Iris pigment epithelial cell (primary cell): ENCODE results near the gene MAP3K20.
"Not testable (repeated sequence)": the region's sequence is repeated elsewhere in the genome, so short reads cannot be mapped to it uniquely, and the experiment has no call there.

Experiments used
- DNase-seq: peaks from one replicate; pipeline ENCODE4 v3.0.0-alpha.2; 2011; ENCODE audit warnings: low read depth

MAP3K20 gene

DNA sequence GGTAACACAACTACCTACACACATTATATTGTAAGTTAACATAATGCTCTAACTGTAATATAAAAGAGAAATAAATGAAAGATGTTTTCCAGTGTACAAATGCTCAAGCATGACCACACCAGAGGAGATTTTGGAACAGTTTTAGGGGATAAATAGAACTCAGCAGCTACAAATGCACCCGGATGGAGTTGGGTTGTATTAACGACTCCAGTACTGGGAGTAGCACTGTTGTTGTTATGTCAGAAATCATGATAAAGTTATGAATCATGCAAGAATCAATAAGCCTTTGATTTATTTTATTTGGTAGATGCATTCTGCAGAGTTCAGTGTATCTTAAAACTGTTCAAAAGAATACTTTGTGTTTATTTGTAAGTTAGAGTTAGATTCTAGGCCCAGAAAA is 126.9 kb downstream of the MAP3K20 start:
- no peak for DNase-seq

DNA sequence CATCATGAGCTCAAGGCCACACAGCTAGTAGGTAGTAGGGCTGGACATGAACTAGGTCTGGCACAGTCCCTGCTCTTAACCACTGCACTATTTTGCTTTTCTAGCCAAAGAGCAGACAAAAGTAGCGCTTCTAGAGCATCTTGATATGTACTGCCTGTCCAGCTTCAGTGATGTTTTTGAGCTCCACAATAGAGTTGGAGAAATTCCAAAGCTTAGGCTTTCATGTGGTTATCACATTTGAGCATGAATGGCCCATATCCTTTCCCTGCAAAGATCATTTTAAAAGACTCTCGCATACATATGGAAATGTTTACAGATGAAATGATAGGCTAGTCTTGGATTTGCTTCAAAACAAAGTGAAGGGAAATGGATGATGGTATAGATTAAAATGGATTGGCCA is 128.7 kb downstream of the MAP3K20 start:
- DNase-seq, result no peak

DNA sequence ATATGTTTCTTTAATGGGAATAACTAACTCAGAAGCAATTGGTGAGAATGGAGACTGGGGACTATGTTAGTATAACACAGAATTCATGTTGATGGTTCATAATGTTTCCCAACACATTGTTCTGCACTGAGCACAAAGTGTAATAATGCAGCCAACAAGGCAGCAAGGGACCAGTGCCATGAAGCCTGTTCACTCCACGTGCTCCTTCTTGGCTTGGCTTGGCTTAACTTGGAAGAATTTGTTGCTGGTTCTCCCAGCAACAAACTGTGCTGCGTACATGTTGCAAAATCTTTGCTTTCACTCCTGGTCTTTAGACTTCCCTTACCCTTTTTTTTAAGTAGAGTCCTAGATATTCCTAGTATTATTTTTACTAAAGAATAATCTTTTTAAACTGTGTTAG is 129.7 kb downstream of the MAP3K20 start:
- DNase-seq, result peak; percentile 88

DNA sequence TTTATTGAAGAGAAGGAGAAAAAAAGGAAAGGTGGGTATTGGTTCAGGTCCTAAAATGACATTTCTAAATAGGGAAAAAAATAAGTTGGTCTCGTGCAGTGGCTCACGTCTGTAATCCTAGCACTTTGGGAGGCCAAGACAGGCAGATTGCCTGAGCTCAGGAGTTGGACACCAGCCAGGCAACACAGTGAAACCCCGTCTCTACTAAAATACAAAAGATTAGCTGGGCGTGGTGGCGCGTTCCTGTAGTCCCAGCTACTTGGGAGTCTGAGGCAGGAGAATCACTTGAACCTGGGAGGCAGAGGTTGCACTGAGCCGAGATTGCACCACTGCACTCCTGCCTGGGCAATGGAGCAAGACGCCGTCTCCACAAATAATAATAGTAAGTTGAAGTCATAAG is 131.5 kb downstream of the MAP3K20 start:
- not testable (repeated sequence) for DNase-seq

DNA sequence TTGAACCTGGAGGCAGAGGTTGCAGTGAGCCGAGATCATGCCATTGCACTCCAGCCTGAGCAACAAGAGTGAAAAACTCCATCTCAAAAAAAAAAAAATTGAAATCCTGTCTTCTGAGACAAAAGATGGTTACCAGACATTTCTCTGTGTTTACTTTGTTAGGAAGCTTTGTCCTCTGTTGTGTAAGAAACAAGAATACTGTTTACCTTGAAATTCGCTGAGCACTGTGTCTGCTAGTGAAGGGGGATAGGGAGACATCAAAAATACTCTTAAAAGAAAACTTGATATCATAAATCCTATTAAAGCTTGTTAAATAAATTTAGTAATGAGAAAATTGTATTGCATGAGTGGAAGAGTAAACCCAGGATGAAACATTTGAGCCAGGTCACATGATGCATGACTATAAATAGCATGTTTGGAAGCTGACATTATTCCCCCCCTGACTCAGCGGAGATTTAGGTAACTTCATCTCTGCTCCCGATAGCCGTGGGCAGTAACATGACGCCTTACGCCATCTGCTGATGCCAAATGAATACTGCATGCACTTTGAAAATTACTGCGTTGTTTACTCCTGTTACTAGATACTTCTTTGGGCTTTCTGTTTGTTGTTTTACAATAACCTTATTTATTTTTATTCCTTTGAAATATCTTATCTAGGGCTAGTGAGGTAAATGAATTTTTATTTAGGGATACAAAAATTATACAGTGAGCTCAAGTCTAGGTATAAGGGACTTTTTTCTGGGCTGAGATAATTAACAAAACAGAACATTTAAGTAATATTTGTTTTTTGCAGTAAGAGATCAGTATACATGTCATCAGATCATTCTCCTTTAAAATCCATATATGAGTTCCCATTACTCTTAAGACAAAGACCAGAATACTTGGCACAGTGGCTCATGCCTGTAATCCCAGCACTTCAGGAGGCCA is 134.9 kb downstream of the MAP3K20 start:
- DNase-seq, result peak; percentile 97

DNA sequence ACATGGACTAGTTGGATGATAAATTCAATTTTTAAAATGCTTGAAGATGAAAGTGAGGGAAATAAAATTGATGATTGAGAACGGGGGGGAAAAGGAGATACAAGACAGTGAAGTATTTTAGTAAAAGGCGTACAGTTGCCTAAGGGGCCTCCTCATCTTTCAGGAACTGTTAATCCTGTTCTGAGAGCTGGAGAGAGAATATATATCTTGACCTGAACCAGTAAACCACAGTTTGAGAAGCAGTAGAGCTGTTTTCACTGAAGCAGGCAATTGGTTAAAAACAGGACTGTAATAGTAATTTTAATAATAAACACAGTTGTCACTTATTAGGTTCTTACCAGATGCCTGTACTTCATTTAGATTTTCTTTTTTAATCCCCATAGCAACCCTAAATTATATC is 137.5 kb downstream of the MAP3K20 start:
- DNase-seq, result peak; percentile 28

DNA sequence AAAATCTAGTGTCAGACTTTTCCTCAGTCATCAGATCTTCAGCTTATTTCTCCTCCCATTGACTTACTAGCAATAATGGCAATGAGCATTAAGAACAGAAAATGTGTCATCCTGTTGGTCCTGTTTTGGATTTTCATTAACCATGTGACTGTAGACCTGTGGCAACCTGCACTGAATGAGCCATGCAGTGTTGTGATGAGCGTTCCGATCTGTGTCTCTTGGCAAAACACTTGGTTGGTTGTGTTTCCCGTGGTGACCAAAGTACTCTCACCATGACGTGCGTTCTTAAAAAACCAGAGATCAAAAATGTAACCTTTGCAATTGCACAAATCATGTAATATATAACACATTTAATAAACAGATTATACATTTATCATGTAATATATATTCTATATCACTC is 138.6 kb downstream of the MAP3K20 start:
- DNase-seq, result no peak

DNA sequence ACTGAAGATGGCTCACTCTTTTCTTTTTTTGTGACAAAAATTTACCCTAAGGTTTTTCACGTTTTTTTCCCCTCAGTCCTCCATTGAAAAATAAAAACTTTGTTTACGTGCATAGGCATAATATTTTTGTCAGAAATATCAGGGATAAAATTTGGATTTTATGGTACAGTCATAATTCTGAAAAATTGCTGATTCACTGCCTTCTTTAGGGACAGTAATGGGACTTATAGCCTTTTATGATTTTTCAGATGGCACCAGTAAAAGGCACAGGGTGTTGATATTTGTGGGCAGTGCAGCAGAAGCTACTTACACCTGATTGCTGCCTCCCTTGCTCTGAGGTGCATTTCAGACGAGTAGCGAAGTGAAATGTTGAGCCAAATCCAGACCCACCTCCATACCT is 139.7 kb downstream of the MAP3K20 start:
- no peak for DNase-seq

DNA sequence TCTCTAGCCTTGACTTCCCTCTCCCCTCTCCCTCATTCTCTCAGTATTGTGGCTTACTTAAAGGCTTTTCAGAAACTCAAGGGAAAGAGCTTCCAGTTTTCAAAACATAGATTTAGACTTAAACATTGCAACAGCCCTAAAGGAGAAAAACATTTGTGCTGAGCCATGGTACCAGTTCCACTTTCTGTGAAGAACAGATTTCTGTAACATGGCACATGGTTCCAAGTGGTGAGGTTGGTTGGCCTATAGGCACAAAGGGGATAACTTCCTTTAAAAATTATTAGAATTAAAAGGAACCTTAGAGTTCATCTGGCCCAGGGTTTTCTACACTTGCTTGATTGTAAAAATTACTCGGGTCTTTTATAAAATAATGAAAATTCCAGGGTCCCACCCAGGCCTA is 140.4 kb downstream of the MAP3K20 start:
- no peak for DNase-seq

DNA sequence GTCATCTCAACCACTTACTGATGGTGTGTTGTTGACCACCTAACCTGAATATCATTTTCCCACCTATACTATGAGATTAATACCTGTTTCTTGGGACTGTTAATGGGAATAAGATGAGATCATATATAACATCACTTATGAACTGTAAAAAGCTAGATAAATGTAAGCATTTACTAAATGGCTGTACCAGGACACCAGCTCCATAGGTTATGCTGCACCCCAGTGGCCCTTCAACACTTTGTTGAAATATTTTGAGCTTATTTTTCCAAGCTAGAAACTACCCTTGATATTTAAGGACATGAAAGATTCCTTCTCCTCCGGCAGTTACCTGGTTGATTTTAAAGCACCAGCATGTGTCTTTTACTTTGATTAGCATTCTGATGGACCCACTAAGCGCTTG is 141.0 kb downstream of the MAP3K20 start:
- no peak for DNase-seq

DNA sequence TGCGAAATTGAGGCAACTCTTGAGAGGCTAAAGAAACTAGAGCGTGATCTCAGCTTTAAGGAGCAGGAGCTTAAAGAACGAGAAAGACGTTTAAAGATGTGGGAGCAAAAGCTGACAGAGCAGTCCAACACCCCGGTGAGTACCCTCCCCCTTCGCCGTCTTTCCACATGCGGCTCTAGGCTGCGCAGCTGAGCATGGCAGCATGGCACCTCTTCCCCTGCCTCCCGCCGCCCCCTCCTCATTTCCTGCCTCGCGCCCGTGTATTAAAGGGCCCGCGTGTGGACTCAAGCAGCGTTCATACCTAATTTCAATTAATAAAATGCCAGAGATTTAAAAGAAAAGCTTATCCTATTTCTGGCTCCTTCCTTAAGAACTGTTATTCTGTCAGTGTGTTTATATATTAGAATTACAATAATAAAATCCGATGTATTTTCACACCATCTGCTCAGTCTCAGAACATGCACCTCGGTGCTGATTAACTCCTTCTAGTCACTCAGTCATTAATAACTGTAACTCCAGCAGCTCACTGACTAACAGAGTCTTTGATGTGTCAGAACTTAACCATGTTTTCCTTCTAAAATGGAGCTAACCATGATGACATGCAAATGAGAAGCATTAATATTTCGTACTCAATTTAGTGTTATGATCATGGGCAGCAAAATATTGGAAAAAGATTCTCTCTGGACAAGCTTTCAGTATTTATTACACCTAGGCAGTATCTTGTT is 141.6 kb downstream of the MAP3K20 start:
- DNase-seq, result peak; percentile 11

DNA sequence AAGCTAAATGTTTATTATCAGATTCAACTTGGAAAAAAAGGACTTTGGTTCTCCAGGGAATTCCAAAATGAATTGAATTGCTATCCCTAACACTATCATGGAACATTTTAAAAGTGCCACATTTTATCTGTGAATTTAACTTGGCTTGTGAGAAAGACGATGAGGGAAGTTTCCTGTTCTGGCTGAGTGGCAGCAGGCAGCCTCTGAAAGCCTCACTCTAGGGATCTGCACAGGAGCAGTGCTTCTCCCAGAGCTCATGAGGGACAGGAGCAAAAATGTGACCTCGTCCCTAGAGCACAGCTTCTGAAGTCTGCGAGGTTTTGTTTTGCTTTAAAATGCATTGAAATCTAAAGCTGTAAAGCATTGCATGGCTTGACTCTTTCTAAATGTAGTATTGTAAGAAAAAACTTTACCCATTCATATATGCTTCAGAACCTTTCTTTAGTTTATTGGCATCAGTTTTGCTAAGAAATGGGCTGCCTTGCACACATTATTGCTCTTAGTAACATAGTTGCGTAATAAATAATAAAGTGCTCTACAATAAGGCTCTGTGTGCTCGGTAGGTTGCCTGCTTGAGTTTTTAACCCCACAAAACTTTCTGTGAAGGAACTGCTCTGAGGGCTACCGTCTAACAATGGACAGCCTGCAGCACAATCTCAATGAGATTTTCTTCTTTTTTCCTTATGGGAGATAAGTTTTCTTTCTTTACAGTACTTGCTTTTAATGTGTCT is 142.8 kb downstream of the MAP3K20 start:
- DNase-seq, result peak; percentile 38

DNA sequence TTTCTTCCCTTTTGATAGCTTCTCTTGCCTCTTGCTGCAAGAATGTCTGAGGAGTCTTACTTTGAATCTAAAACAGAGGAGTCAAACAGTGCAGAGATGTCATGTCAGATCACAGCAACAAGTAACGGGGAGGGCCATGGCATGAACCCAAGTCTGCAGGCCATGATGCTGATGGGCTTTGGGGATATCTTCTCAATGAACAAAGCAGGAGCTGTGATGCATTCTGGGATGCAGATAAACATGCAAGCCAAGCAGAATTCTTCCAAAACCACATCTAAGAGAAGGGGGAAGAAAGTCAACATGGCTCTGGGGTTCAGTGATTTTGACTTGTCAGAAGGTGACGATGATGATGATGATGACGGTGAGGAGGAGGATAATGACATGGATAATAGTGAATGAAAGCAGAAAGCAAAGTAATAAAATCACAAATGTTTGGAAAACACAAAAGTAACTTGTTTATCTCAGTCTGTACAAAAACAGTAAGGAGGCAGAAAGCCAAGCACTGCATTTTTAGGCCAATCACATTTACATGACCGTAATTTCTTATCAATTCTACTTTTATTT is 145.6 kb downstream of the MAP3K20 start:
- no peak for DNase-seq

DNA sequence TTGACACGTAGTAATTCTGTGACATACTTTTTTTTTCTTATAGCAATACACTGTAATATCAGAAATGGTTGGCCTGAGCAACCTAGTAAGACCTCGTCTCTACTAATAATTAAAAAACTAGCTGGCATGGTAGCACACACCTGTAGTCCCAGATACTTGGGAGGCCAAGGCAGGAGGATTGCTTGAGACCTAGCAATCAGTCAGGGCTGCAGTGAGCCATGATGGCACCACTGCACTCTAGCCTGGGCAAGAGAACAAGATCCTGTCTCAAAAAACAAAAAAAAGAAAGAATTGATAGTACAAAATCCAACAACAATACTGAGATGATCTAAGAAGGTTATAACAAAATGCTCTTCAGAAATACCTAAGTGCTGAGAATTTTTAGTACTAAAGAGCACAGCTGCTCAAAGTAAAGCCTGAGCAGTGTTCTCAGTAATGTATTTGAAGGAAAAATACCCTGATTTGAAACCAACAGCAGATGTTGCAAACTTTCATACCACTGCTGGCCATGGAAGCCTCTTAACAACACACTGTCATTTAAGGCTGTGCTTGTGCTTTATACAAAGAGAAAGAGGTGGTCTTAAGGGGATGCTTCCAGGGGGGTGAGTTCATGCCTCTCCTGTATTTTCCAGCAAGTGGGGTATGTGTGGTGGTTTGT is 146.4 kb downstream of the MAP3K20 start:
- no peak for DNase-seq

DNA sequence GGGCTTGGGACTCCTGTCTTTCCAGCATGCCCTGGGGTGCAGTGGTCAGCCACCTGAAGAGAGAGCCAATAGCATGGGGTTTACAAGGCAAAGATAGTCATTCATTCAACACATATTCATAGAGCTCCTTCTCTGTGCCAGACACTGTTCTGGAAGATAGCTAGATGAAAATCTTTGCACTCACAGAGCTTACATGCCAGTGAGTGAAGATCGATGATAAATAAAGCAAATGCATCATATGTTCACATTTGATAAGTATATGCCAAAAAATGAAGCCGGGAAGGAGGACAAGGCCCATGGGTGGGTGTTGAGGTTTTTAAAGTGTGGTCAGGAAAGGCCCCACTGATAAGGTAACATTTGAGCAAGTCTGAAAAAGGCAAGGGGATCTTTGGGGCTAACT is 148.2 kb downstream of the MAP3K20 start:
- DNase-seq, result no peak

DNA sequence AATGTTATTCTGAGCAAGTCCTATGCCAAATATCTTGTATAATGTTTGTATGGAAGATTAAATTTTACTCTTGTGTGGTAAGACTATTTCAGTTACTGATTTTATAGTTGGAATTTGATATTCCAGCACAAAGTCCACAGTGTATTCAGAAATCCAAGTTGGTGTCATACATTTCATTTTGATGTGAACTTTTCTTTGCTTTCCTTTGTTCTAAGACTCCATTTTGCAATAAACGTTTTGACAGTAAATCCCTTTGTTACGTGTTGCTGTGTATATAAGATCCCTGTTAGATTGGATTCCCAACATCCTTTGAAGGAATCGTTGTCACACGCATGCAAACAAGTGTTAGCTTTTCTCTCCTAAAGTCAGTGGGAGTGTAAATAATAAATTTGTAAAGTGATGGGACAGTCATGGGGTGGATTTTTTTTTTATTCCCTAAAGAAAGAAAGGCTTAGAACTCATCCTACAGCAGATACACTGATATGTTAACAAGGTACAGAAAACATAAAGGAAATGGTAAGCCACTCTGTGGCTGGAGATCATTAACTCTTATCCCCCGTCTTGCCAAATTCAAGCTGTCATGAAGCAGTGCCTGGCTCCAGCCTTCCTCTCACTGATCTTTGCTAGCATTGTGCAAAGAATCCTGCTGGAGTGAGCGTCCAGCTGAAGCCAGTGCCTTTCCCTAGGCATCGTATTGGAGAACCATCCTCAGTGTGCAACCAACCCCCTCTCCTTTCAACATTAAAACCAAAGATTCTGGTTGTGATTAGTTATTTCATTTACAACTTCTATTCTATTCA is 151.5 kb downstream of the MAP3K20 start:
- DNase-seq, result no peak

DNA sequence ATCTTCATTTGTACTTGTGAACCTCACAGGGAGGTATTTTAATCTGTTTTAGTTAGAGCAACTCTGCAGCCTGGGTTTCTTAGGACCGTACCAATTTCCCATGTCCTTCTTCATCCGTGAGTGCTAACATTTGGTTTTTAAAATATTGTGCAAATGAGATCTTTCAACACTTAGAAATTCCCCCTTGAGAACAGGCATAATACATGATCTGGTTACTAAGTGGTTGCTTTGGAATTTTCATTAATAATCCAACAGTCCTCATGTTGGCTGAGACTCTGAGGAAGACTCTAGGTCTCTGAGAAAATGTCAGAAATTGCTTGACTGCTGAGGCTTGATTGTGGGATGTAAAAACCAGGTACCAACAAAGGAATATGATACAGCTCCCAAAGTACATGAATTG is 153.4 kb downstream of the MAP3K20 start:
- no peak for DNase-seq

DNA sequence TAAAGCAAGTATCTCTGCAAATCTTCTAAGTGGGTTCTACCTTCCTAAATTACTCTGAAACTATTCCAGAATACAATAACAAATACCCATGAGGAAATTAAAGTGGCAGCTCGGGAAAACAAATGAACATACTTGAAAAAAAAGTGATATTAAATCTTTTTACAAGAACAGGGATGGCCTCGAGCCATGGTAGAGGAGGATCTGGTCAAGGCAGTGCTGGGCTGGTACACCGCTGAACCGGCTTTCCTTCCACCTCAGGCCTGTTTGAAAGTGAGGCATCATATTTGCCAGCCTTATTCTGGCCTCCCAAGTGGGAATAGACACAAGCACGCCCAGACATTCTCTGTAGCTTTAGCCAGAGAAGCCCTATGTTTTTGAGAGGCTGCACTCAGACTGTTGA is 154.5 kb downstream of the MAP3K20 start:
- no peak for DNase-seq

DNA sequence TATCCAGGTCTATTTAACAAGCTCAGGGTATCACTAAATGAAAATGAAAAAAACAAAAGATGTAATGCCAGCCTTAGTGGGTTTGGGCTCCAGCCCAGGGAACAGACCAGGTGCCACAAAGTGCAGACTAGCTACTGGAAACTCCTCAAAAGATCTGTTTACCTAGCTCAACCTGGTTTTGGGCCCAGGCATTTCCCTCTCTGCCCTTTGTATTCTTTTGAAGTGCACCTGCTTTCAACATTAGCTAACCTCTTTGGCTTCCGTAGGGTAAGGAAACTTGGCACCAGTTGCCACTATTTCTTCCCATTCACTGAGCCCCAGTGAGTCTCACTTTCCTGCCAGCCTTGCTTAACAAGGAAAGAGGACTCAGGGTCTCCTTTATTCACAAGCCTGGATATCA is 155.4 kb downstream of the MAP3K20 start:
- no peak for DNase-seq

DNA sequence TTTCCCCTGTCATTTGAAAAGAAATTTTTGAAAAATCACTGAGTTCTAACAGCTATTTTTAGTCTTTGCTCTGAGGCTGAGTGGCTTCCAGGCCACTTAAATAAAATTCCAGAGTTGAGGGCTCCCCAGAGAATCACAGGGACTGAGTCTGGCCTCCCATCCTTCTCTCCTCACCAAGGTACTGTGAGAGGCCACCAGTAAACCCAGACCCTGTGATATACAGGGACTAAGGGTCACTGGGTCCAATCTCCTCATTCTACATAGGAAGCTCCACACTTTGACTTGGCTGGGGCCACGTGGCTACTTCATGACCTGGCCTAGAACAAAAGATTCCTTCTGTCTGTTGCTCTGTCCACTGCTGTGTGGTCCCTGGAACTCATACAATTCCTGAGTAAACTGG is 155.8 kb downstream of the MAP3K20 start:
- no peak for DNase-seq
